GM10266 (cell line): ENCODE results near the gene SCO2.

Source experiments
- DNase-seq: peaks from one replicate; pipeline ENCODE4 v3.0.0; 2012; ENCODE audit errors: extremely low spot score
- CTCF ChIP-seq: IDR thresholded peaks from 2 replicates; pipeline ENCODE4 v1.5.1; 2012; ENCODE audit warnings: mild to moderate bottlenecking, low read depth; ENCODE audit not compliant: control insufficient read depth, insufficient read depth; ENCODE audit errors: missing control alignments

SCO2 gene

GRCh38 chr22:50548921-50549790 lies 23.8 kb upstream of the SCO2 start:
- peak; percentile 8 for DNase-seq
- TF ChIP-seq CTCF: no peak

GRCh38 chr22:50548040-50548920 lies 22.9 kb upstream of the SCO2 start:
- peak; percentile 33 for TF ChIP-seq CTCF
- DNase-seq: peak; percentile 90

GRCh38 chr22:50547263-50547985 lies 22.0 kb upstream of the SCO2 start:
- peak; percentile 37 for DNase-seq

DNA sequence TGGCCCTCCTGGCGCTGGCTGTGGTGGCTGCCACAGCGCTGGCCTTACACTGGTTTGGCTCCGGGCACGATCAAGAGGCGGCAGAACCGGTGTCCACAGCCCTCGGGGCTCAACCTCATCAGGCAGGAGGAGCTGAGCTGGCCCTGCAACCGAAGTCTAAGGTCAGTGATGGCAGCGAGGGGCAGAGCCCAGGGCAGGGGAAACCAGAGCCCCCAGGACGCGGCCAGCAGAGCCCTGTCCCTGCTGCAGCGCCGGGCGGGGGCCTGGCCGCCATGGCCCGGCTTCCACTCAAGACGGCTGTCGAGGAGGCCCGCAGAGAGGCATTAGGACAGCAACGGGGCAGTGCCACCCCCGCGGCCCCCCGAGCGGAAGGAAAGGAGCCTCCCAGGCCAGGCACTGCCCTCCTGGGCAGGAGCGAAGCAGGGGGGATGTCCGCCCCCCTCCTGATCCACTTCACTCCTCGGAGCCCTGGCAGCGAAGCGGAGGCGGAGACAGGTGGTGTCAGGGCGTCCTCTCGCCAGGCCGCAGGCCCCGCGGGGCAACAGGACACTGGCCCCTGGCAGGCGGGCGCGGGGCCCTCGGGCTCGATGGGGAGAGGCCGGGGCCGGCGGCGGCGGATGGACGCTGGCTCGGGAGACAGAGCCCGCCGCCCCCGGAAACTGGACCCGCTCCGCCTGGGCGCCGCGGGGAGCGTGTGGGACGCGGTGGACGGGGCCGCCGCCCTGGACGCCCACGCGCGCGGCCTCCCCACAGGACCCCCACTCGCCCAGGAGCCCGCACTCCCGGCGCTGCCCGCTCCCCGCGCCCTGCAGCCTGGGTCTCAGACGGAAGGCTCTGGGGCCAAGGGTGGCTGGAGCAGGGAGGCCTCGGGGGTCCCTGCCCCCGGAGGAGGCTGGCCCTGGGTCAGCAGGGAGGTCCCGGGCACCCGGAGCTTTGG lies 21.2 kb upstream of the SCO2 start:
- DNase-seq: peak; percentile 30
- TF ChIP-seq CTCF: no peak

More at GRCh38 chr22:50547263-50547985, 22.0 kb upstream of the SCO2 start:
- no peak for TF ChIP-seq CTCF

DNA sequence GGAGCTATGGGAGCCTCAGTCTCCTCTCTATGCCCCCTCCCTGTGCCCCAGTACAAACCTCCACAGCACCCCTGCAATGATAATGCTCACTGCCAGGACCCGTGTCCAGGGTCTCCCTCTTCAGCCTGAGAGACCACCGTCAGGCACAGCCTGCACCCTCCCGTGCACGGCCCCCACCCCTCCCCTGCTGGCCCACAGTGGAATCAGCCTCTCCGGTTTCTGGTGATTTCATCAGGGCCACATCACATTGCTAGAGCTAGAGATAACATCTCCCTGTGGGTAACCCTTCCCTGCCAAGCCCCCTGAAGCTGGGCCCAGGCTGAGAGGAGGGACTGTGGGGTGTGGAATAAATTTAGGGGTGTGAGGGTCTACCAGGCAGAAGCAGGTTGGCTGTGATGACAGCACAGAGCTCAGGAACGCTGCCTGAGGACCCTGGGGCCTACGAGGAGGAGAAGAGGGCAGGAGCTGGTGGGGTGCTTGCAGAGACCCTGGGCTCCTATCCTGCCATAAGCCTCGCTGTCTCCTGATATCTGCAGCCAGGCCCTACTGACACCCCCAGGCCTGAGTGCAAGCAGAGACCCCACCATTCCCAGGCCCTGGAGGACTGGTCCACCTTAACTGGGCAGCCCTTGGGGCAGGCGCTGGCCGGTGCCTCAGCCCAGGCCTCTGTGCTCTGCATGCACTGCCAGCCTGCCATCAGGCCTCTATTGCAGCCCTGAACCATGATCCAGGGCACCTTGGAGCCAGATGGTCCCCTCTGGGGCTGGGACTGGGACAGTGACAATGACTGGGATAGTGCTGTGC lies 20.3 kb upstream of the SCO2 start, which contains the start of gene KLHDC7B:
KLHDC7B (plus strand) TSS at position 378 of the 804 bp plus-strand sequence; CDS start at position 723, 345 bp downstream.
- no peak for TF ChIP-seq CTCF
- DNase-seq: peak; percentile 52
